A549 (cell line): Measurements from ENCODE around the gene FADS1. TPM values are rescaled to one million over a fixed set of nuclear protein-coding genes. Genes with fewer than 3 reads are reported as not detected.
A peak's percentile ranks its signal among the peaks of the same experiment; 100 is the strongest.

Experiments used
- ATAC-seq, 2 experiments: fragments of 200-7000 bp in 1 of 2; fragments of >200 bp in 1 of 2; cut with Nextera tagmentation in 1 of 2; cut with Tn5 transposase in 1 of 2; 3 replicates each; pipeline versions ENCODE4 v1.8.0 to v1.9.1; 2018 to 2020; ENCODE audit warnings: mild to moderate bottlenecking in 1 of 2, moderate library complexity in 1 of 2
- CTCF ChIA-PET: fragments of 300-600 bp; sonication (Branson Sonifier 250); formaldehyde crosslinking; extraction: SDS; loops from one replicate; lab custom pipeline; 2021; ENCODE audit warnings: antibody characterized with exemption, inconsistent platforms; lab: Yijun Ruan, JAX
- POLR2A ChIA-PET: fragments of 350-600 bp; formaldehyde crosslinking; extraction: SDS; loops from one replicate; lab custom pipeline; 2021; ENCODE audit warnings: antibody characterized with exemption, inconsistent platforms; lab: Yijun Ruan, JAX
- DNase-seq, 2 experiments: peaks; one replicate each; pipeline versions ENCODE4 v3.0.0 to v3.0.0-alpha.2; 2011 to 2016; ENCODE audit warnings: low read depth in 1 of 2, low spot score in 1 of 2
- FAIRE-seq: peaks from 2 replicates; lab custom pipeline; 2011; peaks lifted over from hg19 to GRCh38; lab: Jason Lieb, UNC
- H3K27ac ChIP-seq, 2 experiments: fragments of >200 bp; sonication (Bioruptor Twin); formaldehyde crosslinking; 3 replicates each; pipeline ENCODE4 v1.5.1; 2016 to 2017
- H3K4me1 ChIP-seq: fragments of >200 bp; sonication (Bioruptor Twin); formaldehyde crosslinking; 3 replicates; pipeline ENCODE4 v1.6.1; 2016
- H3K4me2 ChIP-seq: fragments of >200 bp; sonication (Bioruptor Twin); formaldehyde crosslinking; 3 replicates; pipeline ENCODE4 v1.6.1; 2016
- H3K4me3 ChIP-seq: fragments of >200 bp; sonication (Bioruptor Twin); formaldehyde crosslinking; 3 replicates; pipeline ENCODE4 v1.5.1; 2016
- H3K9me3 ChIP-seq: fragments of >200 bp; sonication (Bioruptor Twin); formaldehyde crosslinking; 3 replicates; pipeline ENCODE4 v1.6.1; 2016
- BCL3 ChIP-seq: fragments of >200 bp; sonication (Bioruptor Twin); formaldehyde crosslinking; IDR thresholded peaks from 3 replicates; pipeline ENCODE4 v1.6.1; 2016
- BHLHE40 ChIP-seq: IDR thresholded peaks from 2 replicates; pipeline ENCODE4 v1.6.1; 2012; ENCODE audit warnings: low read depth, low read length, inconsistent platforms
- CHD2 ChIP-seq: fragments of 150-350 bp; IDR thresholded peaks from 2 replicates; pipeline ENCODE4 v1.6.1; 2014; ENCODE audit warnings: low read length; ENCODE audit not compliant: partially characterized antibody
- CTCF ChIP-seq: fragments of >200 bp; sonication (Bioruptor Twin); formaldehyde crosslinking; IDR thresholded peaks from 3 replicates; pipeline ENCODE4 v1.5.1; 2016
- FOXS1 ChIP-seq: fragments of 250-450 bp; sonication (Bioruptor Pico); IDR thresholded peaks from 2 replicates; pipeline ENCODE4 v1.5.0; 2020; ENCODE audit warnings: mild to moderate bottlenecking, moderate library complexity
- HDAC2 ChIP-seq: fragments of 200-600 bp; sonication (generic); IDR thresholded peaks from 2 replicates; pipeline ENCODE4 v1.6.1; 2016
- HMGXB4 ChIP-seq: fragments of 250-450 bp; sonication (Bioruptor Pico); IDR thresholded peaks from 2 replicates; pipeline ENCODE4 v1.5.0; 2021; ENCODE audit warnings: mild to moderate bottlenecking, moderate library complexity, borderline replicate concordance
- HOXB13 ChIP-seq: fragments of 250-450 bp; sonication (Bioruptor Pico); IDR thresholded peaks from 2 replicates; pipeline ENCODE4 v1.5.0; 2020; ENCODE audit warnings: low read depth, mild to moderate bottlenecking, moderate library complexity
- HOXB5 ChIP-seq: fragments of 250-450 bp; sonication (Bioruptor Pico); IDR thresholded peaks from 2 replicates; pipeline ENCODE4 v1.5.0; 2020; ENCODE audit warnings: mild to moderate bottlenecking, moderate library complexity
- JUN ChIP-seq, 2 experiments: fragments of >200 bp; sonication (Bioruptor Twin); formaldehyde crosslinking; IDR thresholded peaks; 2 replicates in 1 of 2; 3 replicates in 1 of 2; pipeline ENCODE4 v1.6.1; 2016 to 2017
- JUNB ChIP-seq: fragments of >200 bp; sonication (Bioruptor Twin); formaldehyde crosslinking; IDR thresholded peaks from 2 replicates; pipeline ENCODE4 v1.6.1; 2016
- MAFK ChIP-seq: fragments of 450-650 bp; IDR thresholded peaks from 2 replicates; pipeline ENCODE4 v1.6.1; 2014; ENCODE audit not compliant: partially characterized antibody
- NFE2L2 ChIP-seq: fragments of 150-350 bp; conservative IDR thresholded peaks from 2 replicates; pipeline ENCODE4 v1.6.1; 2014; ENCODE audit warnings: low read length
- POLR2AphosphoS2 ChIP-seq: conservative IDR thresholded peaks from 2 replicates; pipeline ENCODE4 v1.6.1; 2012; ENCODE audit warnings: low read length, improper control_type of control experiment, inconsistent platforms
- RAD21 ChIP-seq, 2 experiments: fragments of >200 bp in 1 of 2; sonication (Bioruptor Twin) in 1 of 2; formaldehyde crosslinking in 1 of 2; IDR thresholded peaks in 1 of 2; conservative IDR thresholded peaks in 1 of 2; 2 replicates in 1 of 2; 3 replicates in 1 of 2; pipeline ENCODE4 v1.6.1; 2012 to 2018; ENCODE audit warnings: inconsistent platforms in 1 of 2
- RFX5 ChIP-seq: fragments of 450-650 bp; IDR thresholded peaks from 2 replicates; pipeline ENCODE4 v1.7.1; 2014; ENCODE audit warnings: antibody characterized with exemption, mild to moderate bottlenecking, moderate library complexity
- TP53 ChIP-seq: fragments of 250-450 bp; sonication (Bioruptor Pico); IDR thresholded peaks from 2 replicates; pipeline ENCODE4 v1.5.0; 2021; ENCODE audit warnings: mild to moderate bottlenecking, moderate library complexity
- ZC3H11A ChIP-seq: fragments of 450-650 bp; IDR thresholded peaks from 2 replicates; pipeline ENCODE4 v1.6.1; 2014; ENCODE audit warnings: antibody characterized with exemption, mild to moderate bottlenecking
- WGBS: methylation state at CpG from one replicate; pipeline ENCODE4 v1.1.6; 2017; ENCODE audit errors: missing lambda C conversion rate; 5-methylcytosine and 5-hydroxymethylcytosine counted together
- polyA plus RNA-seq, 4 experiments: library from polyadenylated mRNA; depleted of rRNA in 3 of 4; stranded (reverse); fragments of >200 nt; fragmentation: RNase III in 1 of 4; extraction: RNeasy Plus Mini Kit Qiagen cat#74134 plus additional on column Dnase treatment in 1 of 4; gene quantifications; 2 replicates in 3 of 4; 3 replicates in 1 of 4; pipeline ENCODE4 v1.2.3, GENCODE V29; 2011 to 2017
- TF ChIP-seq, protein P1 (sequence below): IDR thresholded peaks from 2 replicates; pipeline ENCODE4 v1.6.1; 2012; ENCODE audit warnings: low read depth, borderline replicate concordance

Gene FADS1
- polyA plus RNA-seq, 2 of the 4 experiments (the other 2 are of a cell fraction): 163 to 205 TPM

DNA sequence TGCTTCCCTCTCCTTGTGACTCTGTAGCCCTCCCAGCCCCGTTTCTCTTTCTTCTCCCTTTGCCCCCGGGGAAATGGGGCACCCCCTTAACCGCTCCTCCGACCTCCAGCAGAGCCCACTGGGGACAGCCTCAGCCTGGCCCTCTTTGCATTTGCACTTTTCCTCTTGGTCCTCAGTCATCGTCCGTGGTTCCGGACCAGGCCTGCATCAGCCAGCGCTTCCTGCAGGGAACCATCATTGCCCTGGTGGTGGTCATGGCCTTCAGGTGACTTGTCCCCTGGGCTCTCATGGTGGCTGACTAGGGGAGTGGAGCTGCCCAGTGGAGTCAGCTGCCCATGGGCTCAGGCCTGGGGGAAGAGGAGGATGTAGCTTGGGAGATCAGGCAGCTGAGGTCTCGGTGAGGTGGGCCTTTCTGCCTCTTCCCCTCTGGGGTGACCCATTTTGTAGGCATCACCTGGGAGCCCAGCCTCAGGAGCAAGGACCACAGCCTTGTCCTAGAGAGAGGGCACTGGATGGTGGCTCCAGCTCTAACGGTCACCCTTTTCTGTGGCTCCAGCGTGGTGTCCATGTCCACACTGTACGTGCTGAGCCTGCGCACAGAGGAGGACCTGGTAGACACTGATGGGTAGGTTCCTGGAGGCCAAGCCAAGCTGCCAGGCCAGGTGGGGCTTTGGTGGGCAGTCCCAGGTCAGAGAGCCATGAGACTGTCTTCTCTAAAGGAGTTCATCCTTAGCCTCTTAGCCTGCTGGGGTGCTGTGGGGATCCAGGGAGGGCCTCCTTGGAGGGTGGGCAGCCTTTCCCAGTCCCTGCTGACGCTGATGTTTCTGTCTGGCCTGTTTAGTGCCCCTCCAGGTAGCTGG, 36.9 kb downstream of the FADS1 start:
- Histone ChIP-seq H3K27ac (peak overlapping the region in 1 of 2 experiments; percentile 1; a peak in 1 of 6 replicates), H3K4me1 (peaks cover 6% of the 10 kb centered on the region; the same call in 2 of the 3 replicates)
- WGBS: 86% methylated on average over 13 of the region's 14 CpGs
- TF ChIP-seq RAD21 (conservative IDR thresholded peaks at IDR 0.05 in 1 of 2, IDR thresholded peaks at IDR 0.05 in 1 of 2): no peak
- TF ChIP-seq ZC3H11A: no peak
- TF ChIP-seq CTCF: no peak
- TF ChIP-seq BHLHE40: no peak
- no peak for TF ChIP-seq HOXB5
- no peak for TF ChIP-seq MAFK
- no peak for TF ChIP-seq CHD2
- no peak for TF ChIP-seq FOXS1 (CRISPR knock-in tag)
- no peak for TF ChIP-seq BCL3
- no peak for TF ChIP-seq HOXB13 (CRISPR knock-in tag)
- TF ChIP-seq NFE2L2: no peak
- TF ChIP-seq HMGXB4 (CRISPR knock-in tag): no peak
- no peak for TF ChIP-seq HDAC2
- TF ChIP-seq, all 56 proteins: peak for 0
- H3K4me2 ChIP-seq: no peak overlapping the region
- no peak for ATAC-seq
- FAIRE-seq: no peak
- POLR2A ChIA-PET: no interaction called here
- no peak overlapping the region for H3K4me3 ChIP-seq
- no peaks in the 10 kb centered on the region for H3K9me3 ChIP-seq
- DNase-seq: no peak
- CTCF ChIA-PET: interaction anchor here (0.7 to 5.4 kb wide), 16 partner anchors 7 to 328 kb away, joined by 3 to 71 read pairs (median 4); partner anchors contain the start of gene MYRF

- Histone ChIP-seq H3K9me3 (no peaks in the 10 kb centered on the region), H3K4me2 (no peak overlapping the region), H3K27ac (no peak overlapping the region), H3K4me1 (peaks cover 6% of the 10 kb centered on the region; the same call in 2 of the 3 replicates), H3K4me3 (no peak overlapping the region)
- TF ChIP-seq HDAC2: no peak
- no peak for TF ChIP-seq ZC3H11A
- TF ChIP-seq, protein P1, sequence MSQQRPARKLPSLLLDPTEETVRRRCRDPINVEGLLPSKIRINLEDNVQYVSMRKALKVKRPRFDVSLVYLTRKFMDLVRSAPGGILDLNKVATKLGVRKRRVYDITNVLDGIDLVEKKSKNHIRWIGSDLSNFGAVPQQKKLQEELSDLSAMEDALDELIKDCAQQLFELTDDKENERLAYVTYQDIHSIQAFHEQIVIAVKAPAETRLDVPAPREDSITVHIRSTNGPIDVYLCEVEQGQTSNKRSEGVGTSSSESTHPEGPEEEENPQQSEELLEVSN: no peak
- no peak for TF ChIP-seq TP53
- no peak for TF ChIP-seq JUNB
- no peak for TF ChIP-seq CHD2
- no peak for TF ChIP-seq RFX5
- no peak for TF ChIP-seq POLR2AphosphoS2
- TF ChIP-seq JUN (IDR thresholded peaks at IDR 0.05): no peak
- no peak for TF ChIP-seq HMGXB4 (CRISPR knock-in tag)
- WGBS: 87% methylated on average over 12 of the region's 24 CpGs
- FAIRE-seq (no peak), DNase-seq (no peak), ATAC-seq (no peak)
- ChIA-PET CTCF (interaction anchor here (0.7 to 5.4 kb wide), 8 partner anchors 8 to 329 kb away, joined by 3 to 71 read pairs (median 4); no protein-coding TSS in a partner anchor), POLR2A (no interaction called here)
Observed at GRCh38 chr11:61778920-61779650, 37.7 kb downstream of the FADS1 start.
